Activated T-cell treated with anti-CD3 and anti-CD28 coated beads for 24 hours (primary cell): ENCODE measurements around the gene CCDC30.
"Not testable (repeated sequence)": the region's sequence is repeated elsewhere in the genome, so short reads cannot be mapped to it uniquely, and the experiment has no call there.

ENCODE experiments used
- DNase-seq: peaks from one replicate; pipeline ENCODE4 v3.0.0-alpha.2; 2020; ENCODE audit warnings: low read depth

CCDC30 gene

GRCh38 chr1:42453386-42453785 lies 9.7 kb upstream of the CCDC30 start:
- DNase-seq = no peak

GRCh38 chr1:42454403-42454802 lies 8.7 kb upstream of the CCDC30 start:
- no peak for DNase-seq

- peak; percentile 89 for DNase-seq
Measured at GRCh38 chr1:42456010-42456753, 6.9 kb upstream of the CCDC30 start, which contains the start of the genes PPCS and ZMYND12. PPCS (plus strand) TSS chr1:42456543; CDS start chr1:42456566, 23 bp downstream. ZMYND12 (minus strand) TSS chr1:42456022; CDS start chr1:42455997, 25 bp downstream.

GRCh38 chr1:42456754-42457089 lies 6.4 kb upstream of the CCDC30 start:
- DNase-seq = peak; percentile 37

GRCh38 chr1:42461196-42461595 lies 1.9 kb upstream of the CCDC30 start:
- no peak for DNase-seq

- DNase-seq = no peak
Measured at GRCh38 chr1:42463921-42464320, 835 bp downstream of the CCDC30 start.

- DNase-seq = no peak
Measured at GRCh38 chr1:42466030-42466429, 2.9 kb downstream of the CCDC30 start.

GRCh38 chr1:42469727-42470126 lies 6.6 kb downstream of the CCDC30 start:
- DNase-seq = no peak

GRCh38 chr1:42476605-42477004 lies 13.5 kb downstream of the CCDC30 start:
- no peak for DNase-seq

GRCh38 chr1:42477354-42477753 lies 14.3 kb downstream of the CCDC30 start:
- DNase-seq = not testable (repeated sequence)

- DNase-seq = no peak
Measured at GRCh38 chr1:42477775-42478174, 14.7 kb downstream of the CCDC30 start.

GRCh38 chr1:42479621-42480020 lies 16.5 kb downstream of the CCDC30 start:
- no peak for DNase-seq

GRCh38 chr1:42480921-42481320 lies 17.8 kb downstream of the CCDC30 start:
- no peak for DNase-seq

- no peak for DNase-seq
Measured at GRCh38 chr1:42482635-42483153, 19.6 kb downstream of the CCDC30 start.

- no peak for DNase-seq
Measured at GRCh38 chr1:42484382-42484781, 21.3 kb downstream of the CCDC30 start.

GRCh38 chr1:42490237-42490636 lies 27.2 kb downstream of the CCDC30 start:
- DNase-seq = no peak

- DNase-seq = not testable (repeated sequence)
Measured at GRCh38 chr1:42502031-42502430, 38.9 kb downstream of the CCDC30 start.

- no peak for DNase-seq
Measured at GRCh38 chr1:42504535-42505128, 41.5 kb downstream of the CCDC30 start.

- DNase-seq = no peak
Measured at GRCh38 chr1:42506576-42506975, 43.5 kb downstream of the CCDC30 start.

- DNase-seq = not testable (repeated sequence)
Measured at GRCh38 chr1:42511581-42512155, 48.6 kb downstream of the CCDC30 start.

GRCh38 chr1:42518908-42519307 lies 55.8 kb downstream of the CCDC30 start:
- no peak for DNase-seq

- no peak for DNase-seq
Measured at GRCh38 chr1:42523171-42523570, 60.1 kb downstream of the CCDC30 start.

- no peak for DNase-seq
Measured at GRCh38 chr1:42524330-42524729, 61.2 kb downstream of the CCDC30 start.
